Endothelial cell (in vitro differentiated cells): Measurements from ENCODE around the gene SCRN3. TPM values are rescaled to one million over a fixed set of nuclear protein-coding genes. Genes with fewer than 3 reads are reported as not detected.

Source experiments
- DNase-seq: peaks from one replicate; pipeline ENCODE4 v3.0.0; 2021; ENCODE audit warnings: low spot score
- H3K27ac Mint-ChIP-seq: one replicate; pipeline ENCODE4 v1.8.0; 2021; ENCODE audit warnings: mixed read lengths, inconsistent platforms; ENCODE audit not compliant: unreplicated experiment
- H3K27me3 Mint-ChIP-seq: one replicate; pipeline ENCODE4 v1.8.0; 2021; ENCODE audit warnings: mild to moderate bottlenecking, moderate library complexity, mixed read lengths, inconsistent platforms; ENCODE audit not compliant: unreplicated experiment
- H3K36me3 Mint-ChIP-seq: one replicate; pipeline ENCODE4 v1.8.0; 2021; ENCODE audit warnings: mild to moderate bottlenecking, low read depth, mixed read lengths, inconsistent platforms; ENCODE audit not compliant: unreplicated experiment
- H3K4me1 Mint-ChIP-seq: one replicate; pipeline ENCODE4 v1.8.0; 2021; ENCODE audit warnings: mild to moderate bottlenecking, mixed read lengths, inconsistent platforms; ENCODE audit not compliant: unreplicated experiment
- H3K4me3 Mint-ChIP-seq: one replicate; pipeline ENCODE4 v1.8.0; 2021; ENCODE audit warnings: mild to moderate bottlenecking, mixed read lengths, inconsistent platforms; ENCODE audit not compliant: unreplicated experiment
- H3K9me3 Mint-ChIP-seq: one replicate; pipeline ENCODE4 v1.8.0; 2021; ENCODE audit warnings: mixed read lengths, inconsistent platforms; ENCODE audit not compliant: unreplicated experiment
- CTCF ChIP-seq: fragments of 200-600 bp; sonication (generic); IDR thresholded peaks from one replicate; pipeline ENCODE4 v1.5.0; 2021; ENCODE audit warnings: antibody characterized with exemption; ENCODE audit not compliant: unreplicated experiment
- total RNA-seq: library from RNA; stranded (reverse); fragmentation: NEBNext Ultra II Directional; extraction: Animal tissue kit (Norgen Biotek cat#: 25700); gene quantifications from one replicate; pipeline ENCODE4 v1.2.1, GENCODE V29; 2021; ENCODE audit not compliant: unreplicated experiment

Gene SCRN3
- total RNA-seq, 1 donor from 2014 or later, result 21.1 TPM

GRCh38 chr2:174392706-174393105 lies 2.8 kb upstream of the SCRN3 start:
- no peak for DNase-seq
- Mint-ChIP-seq H3K27me3 (peaks cover 2% of the 10 kb centered on the region), H3K27ac (no peak overlapping the region), H3K9me3 (no peaks in the 10 kb centered on the region), H3K36me3 (peaks cover 11% of the 10 kb centered on the region), H3K4me1 (peaks cover 16% of the 10 kb centered on the region), H3K4me3 (peak overlapping the region; percentile 21)
- TF ChIP-seq CTCF, result no peak

GRCh38 chr2:174395969-174396630 lies 570 bp downstream of the SCRN3 start:
- Mint-ChIP-seq H3K36me3 (no peaks in the 10 kb centered on the region), H3K27me3 (no peaks in the 10 kb centered on the region), H3K27ac (peak overlapping the region; percentile 59), H3K4me1 (peaks cover 6% of the 10 kb centered on the region), H3K4me3 (peak overlapping the region; percentile 98), H3K9me3 (no peaks in the 10 kb centered on the region)
- no peak for TF ChIP-seq CTCF
- no peak for DNase-seq

- peaks cover 6% of the 10 kb centered on the region for H3K4me1 Mint-ChIP-seq
- DNase-seq, result no peak
- H3K27me3 Mint-ChIP-seq, result no peaks in the 10 kb centered on the region
- H3K36me3 Mint-ChIP-seq, result no peaks in the 10 kb centered on the region
- no peak overlapping the region for H3K27ac Mint-ChIP-seq
- no peak overlapping the region for H3K4me3 Mint-ChIP-seq
- H3K9me3 Mint-ChIP-seq, result no peaks in the 10 kb centered on the region
- no peak for TF ChIP-seq CTCF
Observed at GRCh38 chr2:174397773-174398172, 2.2 kb downstream of the SCRN3 start.

- Mint-ChIP-seq H3K4me1 (peaks cover 6% of the 10 kb centered on the region), H3K9me3 (no peaks in the 10 kb centered on the region), H3K36me3 (peaks cover 4% of the 10 kb centered on the region), H3K4me3 (no peak overlapping the region), H3K27ac (no peak overlapping the region), H3K27me3 (no peaks in the 10 kb centered on the region)
- DNase-seq, result no peak
- TF ChIP-seq CTCF, result no peak
Observed at GRCh38 chr2:174399171-174399570, 3.6 kb downstream of the SCRN3 start.

GRCh38 chr2:174400853-174401252 lies 5.3 kb downstream of the SCRN3 start:
- H3K36me3 Mint-ChIP-seq, result peaks cover 4% of the 10 kb centered on the region
- TF ChIP-seq CTCF, result no peak

More at GRCh38 chr2:174400853-174401252, 5.3 kb downstream of the SCRN3 start:
- no peaks in the 10 kb centered on the region for H3K9me3 Mint-ChIP-seq
- H3K4me1 Mint-ChIP-seq, result no peaks in the 10 kb centered on the region
- no peaks in the 10 kb centered on the region for H3K27me3 Mint-ChIP-seq
- no peak overlapping the region for H3K27ac Mint-ChIP-seq
- no peak for DNase-seq
- no peak overlapping the region for H3K4me3 Mint-ChIP-seq
